Gastrocnemius medialis (tissue), 4 donors: ENCODE results near the gene RMND5A. TPM values are rescaled to one million over a fixed set of nuclear protein-coding genes. Genes with fewer than 3 reads are reported as not detected.

Experiments used
- ATAC-seq, 2 donors: fragments of 150-250 bp; one replicate each; pipeline ENCODE4 v1.9.1; 2016
- DNase-seq, 2 donors: peaks; one replicate each; pipeline ENCODE4 v3.0.0-alpha.2; 2019
- H3K27ac ChIP-seq, 4 donors: fragments of 200-600 bp; sonication (generic); 1 replicate in 1 of 4; 2 replicates in 3 of 4; pipeline ENCODE4 v1.5.1; 2016 to 2018; ENCODE audit warnings: mild to moderate bottlenecking in 2 of 4, moderate library complexity in 1 of 4
- H3K27me3 ChIP-seq, 3 donors: fragments of 200-600 bp; sonication (generic) in 2 of 3; 1 replicate in 1 of 3; 2 replicates in 2 of 3; pipeline versions ENCODE4 v1.5.1 to v1.6.0; 2016 to 2019; ENCODE audit warnings: mild to moderate bottlenecking in 1 of 3, moderate library complexity in 1 of 3
- H3K36me3 ChIP-seq, 2 donors: fragments of 200-600 bp; sonication (generic) in 1 of 2; one replicate each; pipeline ENCODE4 v1.5.1; 2017 to 2018
- H3K4me1 ChIP-seq, 2 donors: fragments of 200-600 bp; sonication (generic) in 1 of 2; one replicate each; pipeline ENCODE4 v1.5.1; 2016 to 2017; ENCODE audit warnings: mild to moderate bottlenecking in 2 of 2
- H3K4me3 ChIP-seq, 4 donors: fragments of 200-600 bp; sonication (generic) in 3 of 4; 1 replicate in 1 of 4; 2 replicates in 3 of 4; pipeline ENCODE4 v1.5.1; 2016 to 2019; ENCODE audit warnings: mild to moderate bottlenecking in 2 of 4
- H3K9me3 ChIP-seq, 3 donors: fragments of 200-600 bp; sonication (generic) in 2 of 3; 1 replicate in 1 of 3; 2 replicates in 2 of 3; pipeline ENCODE4 v1.5.1; 2016 to 2019
- POLR2A ChIP-seq, 2 donors: fragments of 450-650 bp; IDR thresholded peaks; one replicate each; pipeline ENCODE4 v1.6.1; 2017; ENCODE audit warnings: antibody characterized with exemption in 2 of 2, mild to moderate bottlenecking in 2 of 2, moderate library complexity in 2 of 2
- in situ Hi-C, 4 donors: fragments of 200-750 bp; cut with MboI; loops; one replicate each; pipeline versions ENCODE4 v1.15.0 to v1.8.0; 2017; ENCODE audit warnings: low sequenced_read_pairs in 4 of 4
- intact Hi-C: fragments of 100-400 bp; cut with DNase I; formaldehyde crosslinking; loops from one replicate; pipeline ENCODE4 v1.15.1; 2023; ENCODE audit warnings: low total_unique reads
- total RNA-seq, 4 donors: library from RNA; depleted of rRNA; stranded (reverse); fragments of >200 nt; gene quantifications; one replicate each; pipeline versions ENCODE4 v1.1.0 to v1.2.3, GENCODE V29; 2016
- TF ChIP-seq, protein P1 (sequence below), 5 experiments: fragments of 450-650 bp in 3 of 5; fragments of 200-600 bp in 2 of 5; sonication (generic) in 2 of 5; IDR thresholded peaks in 4 of 5; conservative IDR thresholded peaks in 1 of 5; 1 replicate in 4 of 5; 2 replicates in 1 of 5; pipeline ENCODE4 v1.5.1; 2016 to 2019; ENCODE audit warnings: antibody characterized with exemption in 5 of 5, mild to moderate bottlenecking in 3 of 5, moderate library complexity in 3 of 5

The RMND5A gene
- total RNA-seq, 4 donors from 2014 or later, result 88.9 to 113 (median 102) TPM

GRCh38 chr2:86821842-86822241 is 101.8 kb downstream of the RMND5A start:
- in situ Hi-C loops, result no loop called here

DNA sequence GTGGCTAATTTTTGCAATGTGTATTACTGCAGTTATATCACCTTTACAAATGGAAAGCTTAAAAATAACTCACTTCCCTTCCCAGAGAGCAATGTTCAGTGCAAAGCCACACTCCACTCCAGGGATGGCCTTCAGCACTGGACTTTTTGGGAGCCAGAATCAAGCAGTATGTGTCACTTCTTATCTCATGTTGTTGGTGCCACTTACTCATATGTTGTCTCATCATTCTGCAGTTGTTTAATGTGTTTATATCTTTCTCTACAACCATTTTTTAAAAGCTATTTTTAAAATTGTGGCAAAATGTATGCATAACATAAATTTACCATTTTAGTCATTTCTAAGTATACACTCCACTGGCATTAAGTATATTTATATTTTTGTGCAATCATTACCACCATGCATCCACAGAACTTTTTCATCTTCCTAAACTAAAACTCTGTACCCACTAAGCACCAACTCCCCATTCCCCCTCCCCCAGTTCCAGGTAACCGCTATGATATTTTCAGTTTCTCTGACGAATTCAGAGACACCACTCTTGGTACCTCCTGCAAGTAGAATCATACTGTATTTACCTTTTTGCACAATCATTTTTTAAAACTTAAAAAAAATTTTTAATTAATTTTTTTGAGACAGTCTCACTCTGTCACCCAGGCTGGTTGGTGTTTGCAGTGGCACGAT is 102.7 kb downstream of the RMND5A start:
- TF ChIP-seq, protein P1, sequence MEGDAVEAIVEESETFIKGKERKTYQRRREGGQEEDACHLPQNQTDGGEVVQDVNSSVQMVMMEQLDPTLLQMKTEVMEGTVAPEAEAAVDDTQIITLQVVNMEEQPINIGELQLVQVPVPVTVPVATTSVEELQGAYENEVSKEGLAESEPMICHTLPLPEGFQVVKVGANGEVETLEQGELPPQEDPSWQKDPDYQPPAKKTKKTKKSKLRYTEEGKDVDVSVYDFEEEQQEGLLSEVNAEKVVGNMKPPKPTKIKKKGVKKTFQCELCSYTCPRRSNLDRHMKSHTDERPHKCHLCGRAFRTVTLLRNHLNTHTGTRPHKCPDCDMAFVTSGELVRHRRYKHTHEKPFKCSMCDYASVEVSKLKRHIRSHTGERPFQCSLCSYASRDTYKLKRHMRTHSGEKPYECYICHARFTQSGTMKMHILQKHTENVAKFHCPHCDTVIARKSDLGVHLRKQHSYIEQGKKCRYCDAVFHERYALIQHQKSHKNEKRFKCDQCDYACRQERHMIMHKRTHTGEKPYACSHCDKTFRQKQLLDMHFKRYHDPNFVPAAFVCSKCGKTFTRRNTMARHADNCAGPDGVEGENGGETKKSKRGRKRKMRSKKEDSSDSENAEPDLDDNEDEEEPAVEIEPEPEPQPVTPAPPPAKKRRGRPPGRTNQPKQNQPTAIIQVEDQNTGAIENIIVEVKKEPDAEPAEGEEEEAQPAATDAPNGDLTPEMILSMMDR (IDR thresholded peaks at IDR 0.05 in 4 of 5, conservative IDR thresholded peaks at IDR 0.05 in 1 of 5), result no peak
- TF ChIP-seq POLR2A (IDR thresholded peaks at IDR 0.05), result no peak
- ATAC-seq (no peak), DNase-seq (no peak)
- Histone ChIP-seq H3K36me3 (no peaks in the 10 kb centered on the region), H3K4me1 (no peaks in the 10 kb centered on the region), H3K27me3 (no peaks in the 10 kb centered on the region), H3K9me3 (no peaks in the 10 kb centered on the region), H3K4me3 (no peak overlapping the region), H3K27ac (no peak overlapping the region)
- in situ Hi-C loops (no loop called here), intact Hi-C loops (no loop called here)

More at GRCh38 chr2:86821842-86822241, 101.8 kb downstream of the RMND5A start:
- DNase-seq, result no peak
- ATAC-seq, result no peak
- H3K27ac ChIP-seq, result no peak overlapping the region
- no peak overlapping the region for H3K4me3 ChIP-seq
- no peaks in the 10 kb centered on the region for H3K27me3 ChIP-seq
- TF ChIP-seq, protein P1 (IDR thresholded peaks at IDR 0.05 in 4 of 5, conservative IDR thresholded peaks at IDR 0.05 in 1 of 5), result no peak
- no peak for TF ChIP-seq POLR2A (IDR thresholded peaks at IDR 0.05)
- H3K9me3 ChIP-seq, result no peaks in the 10 kb centered on the region
- H3K36me3 ChIP-seq, result no peaks in the 10 kb centered on the region
- intact Hi-C loops, result no loop called here
- no peaks in the 10 kb centered on the region for H3K4me1 ChIP-seq

DNA sequence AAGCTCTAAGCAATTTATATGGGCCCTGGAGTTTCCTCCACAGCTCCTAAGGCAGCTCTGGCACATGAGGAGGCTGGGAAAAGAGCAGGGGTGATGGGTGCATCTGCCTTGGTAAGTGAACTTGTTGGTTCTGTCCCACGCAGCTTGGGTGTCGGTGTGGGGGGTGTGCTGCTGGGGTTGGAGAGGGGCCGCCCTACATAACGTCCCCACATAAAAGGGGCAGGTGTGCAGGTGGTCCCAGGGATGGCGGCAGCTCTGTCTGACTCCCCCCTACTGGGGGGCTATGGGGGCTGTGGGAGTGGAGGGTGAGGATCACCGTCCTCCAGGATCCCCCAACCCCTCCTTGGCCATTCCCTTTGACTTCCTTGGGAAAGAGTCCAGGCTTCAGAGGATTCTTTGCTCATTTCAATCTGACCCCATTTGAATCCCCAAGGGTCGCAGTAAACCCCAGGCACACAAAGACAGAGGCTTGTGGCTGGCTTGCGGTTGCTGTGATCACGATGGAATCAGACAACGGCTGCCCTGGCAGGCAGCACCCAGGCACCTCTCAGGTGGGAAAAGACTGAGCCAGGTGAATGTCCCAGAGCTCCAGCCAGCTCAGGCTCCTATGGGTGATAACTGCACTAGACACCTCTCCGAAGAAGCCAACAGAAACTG is 105.1 kb downstream of the RMND5A start:
- no peak overlapping the region for H3K4me3 ChIP-seq

DNA sequence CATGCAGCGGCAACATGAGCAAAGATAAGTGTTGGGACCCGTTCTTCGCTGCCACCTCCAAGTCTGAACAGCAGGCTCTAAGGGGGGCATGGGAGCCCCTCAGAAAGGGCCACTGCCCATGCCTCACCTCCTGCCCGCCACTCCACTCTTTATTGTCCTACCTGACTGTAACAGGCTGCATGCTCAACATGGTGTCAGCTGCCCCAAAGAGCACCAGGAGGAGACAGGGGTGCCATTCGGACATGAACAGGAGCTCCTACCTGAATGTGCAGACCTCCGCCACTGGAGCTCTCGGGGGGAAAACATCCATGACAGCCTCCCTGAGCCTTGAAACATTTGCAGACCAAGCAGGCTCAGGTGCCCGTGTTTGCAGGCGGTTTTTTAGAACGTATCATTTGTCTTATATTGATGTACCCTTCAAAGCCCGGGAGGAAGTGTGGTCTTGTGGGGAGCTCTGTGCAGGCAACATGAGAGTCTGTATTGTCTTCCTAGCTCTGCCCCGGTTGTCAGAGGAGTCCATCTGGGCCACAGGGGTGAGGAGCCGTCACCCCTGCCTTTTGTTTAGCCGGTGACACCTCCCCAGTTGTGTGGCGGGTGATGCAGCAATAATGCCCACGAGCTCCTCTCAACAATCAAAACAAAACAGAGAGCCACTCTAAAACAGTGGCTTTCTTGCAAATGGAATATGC is 105.7 kb downstream of the RMND5A start:
- intact Hi-C loops, result no loop called here
- Histone ChIP-seq H3K36me3 (no peaks in the 10 kb centered on the region), H3K27me3 (no peaks in the 10 kb centered on the region), H3K27ac (no peak overlapping the region), H3K4me3 (no peak overlapping the region), H3K4me1 (no peaks in the 10 kb centered on the region), H3K9me3 (no peaks in the 10 kb centered on the region)
- in situ Hi-C loops, result no loop called here
- DNase-seq (no peak), ATAC-seq (no peak)
- TF ChIP-seq, protein P1 (IDR thresholded peaks at IDR 0.05 in 4 of 5, conservative IDR thresholded peaks at IDR 0.05 in 1 of 5), result no peak
- no peak for TF ChIP-seq POLR2A (IDR thresholded peaks at IDR 0.05)

More for the DNA sequence above, 105.1 kb downstream of the RMND5A start:
- in situ Hi-C loops, result no loop called here
- ATAC-seq (no peak), DNase-seq (no peak)
- intact Hi-C loops, result no loop called here
- Histone ChIP-seq H3K4me1 (no peaks in the 10 kb centered on the region), H3K36me3 (no peaks in the 10 kb centered on the region), H3K9me3 (no peaks in the 10 kb centered on the region), H3K27ac (no peak overlapping the region), H3K27me3 (no peaks in the 10 kb centered on the region)
- TF ChIP-seq POLR2A (IDR thresholded peaks at IDR 0.05), result no peak
- TF ChIP-seq, protein P1 (IDR thresholded peaks at IDR 0.05 in 4 of 5, conservative IDR thresholded peaks at IDR 0.05 in 1 of 5), result no peak
